ENCODE data around the gene TALDO1. TPM values are rescaled to one million over a fixed set of nuclear protein-coding genes. Genes with fewer than 3 reads are reported as not detected.

The TALDO1 gene
- total RNA-seq, 4 donors from 2014 or later, result 140 to 175 (median 149) TPM

DNA sequence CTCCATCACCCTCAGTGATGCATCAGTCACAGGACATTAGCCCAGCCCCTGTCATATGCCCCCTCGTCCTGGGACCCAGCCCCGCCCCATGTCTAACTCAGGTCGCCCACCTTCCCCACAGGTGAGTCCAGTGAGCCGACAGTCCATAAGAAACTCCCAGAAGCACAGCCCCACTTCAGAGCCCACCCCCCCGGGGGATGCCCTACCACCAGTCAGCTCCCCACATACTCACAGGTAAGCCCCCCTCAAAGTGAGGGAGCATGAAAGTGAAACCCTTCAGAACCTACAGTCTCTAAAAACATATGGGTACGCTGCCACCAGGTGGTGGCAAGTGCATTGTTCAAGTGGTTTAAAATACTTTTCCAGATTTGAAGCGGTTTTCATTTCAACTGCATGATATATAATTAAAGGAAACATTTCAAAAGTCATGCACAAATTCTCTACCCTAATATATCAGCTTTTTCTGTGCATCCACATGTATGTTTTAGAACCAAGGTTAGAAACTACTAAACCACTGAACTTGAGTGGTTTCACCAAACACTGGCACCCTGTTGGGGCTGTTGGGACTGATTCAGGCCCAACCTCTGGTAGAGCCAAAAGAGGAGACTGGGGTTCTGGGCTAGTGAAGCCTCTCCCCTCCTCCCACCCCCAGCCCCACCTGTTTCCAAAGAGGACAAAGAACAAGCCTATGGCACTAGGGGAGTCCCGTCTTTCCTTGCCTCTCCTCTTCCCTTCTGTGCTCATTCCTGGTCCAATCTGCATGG, 24.0 kb upstream of the TALDO1 start:
- TF ChIP-seq POLR2A (IDR thresholded peaks at IDR 0.05), result no peak
- TF ChIP-seq, protein P1, sequence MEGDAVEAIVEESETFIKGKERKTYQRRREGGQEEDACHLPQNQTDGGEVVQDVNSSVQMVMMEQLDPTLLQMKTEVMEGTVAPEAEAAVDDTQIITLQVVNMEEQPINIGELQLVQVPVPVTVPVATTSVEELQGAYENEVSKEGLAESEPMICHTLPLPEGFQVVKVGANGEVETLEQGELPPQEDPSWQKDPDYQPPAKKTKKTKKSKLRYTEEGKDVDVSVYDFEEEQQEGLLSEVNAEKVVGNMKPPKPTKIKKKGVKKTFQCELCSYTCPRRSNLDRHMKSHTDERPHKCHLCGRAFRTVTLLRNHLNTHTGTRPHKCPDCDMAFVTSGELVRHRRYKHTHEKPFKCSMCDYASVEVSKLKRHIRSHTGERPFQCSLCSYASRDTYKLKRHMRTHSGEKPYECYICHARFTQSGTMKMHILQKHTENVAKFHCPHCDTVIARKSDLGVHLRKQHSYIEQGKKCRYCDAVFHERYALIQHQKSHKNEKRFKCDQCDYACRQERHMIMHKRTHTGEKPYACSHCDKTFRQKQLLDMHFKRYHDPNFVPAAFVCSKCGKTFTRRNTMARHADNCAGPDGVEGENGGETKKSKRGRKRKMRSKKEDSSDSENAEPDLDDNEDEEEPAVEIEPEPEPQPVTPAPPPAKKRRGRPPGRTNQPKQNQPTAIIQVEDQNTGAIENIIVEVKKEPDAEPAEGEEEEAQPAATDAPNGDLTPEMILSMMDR (IDR thresholded peaks at IDR 0.05), result peak; percentile 50 to 85 (median 80)
- peak in 2 of 3 donors; percentile 59 to 84 for DNase-seq
- Histone ChIP-seq H3K36me3 (peaks cover 0 to 31% (median 0%) of the 10 kb centered on the region in 3 donors), H3K4me3 (no peak overlapping the region), H3K27me3 (peaks cover 0 to 5% of the 10 kb centered on the region in 2 donors), H3K9me3 (no peaks in the 10 kb centered on the region), H3K4me1 (peaks cover 3 to 86% (median 36%) of the 10 kb centered on the region in 4 donors), H3K27ac (no peak overlapping the region)

DNA sequence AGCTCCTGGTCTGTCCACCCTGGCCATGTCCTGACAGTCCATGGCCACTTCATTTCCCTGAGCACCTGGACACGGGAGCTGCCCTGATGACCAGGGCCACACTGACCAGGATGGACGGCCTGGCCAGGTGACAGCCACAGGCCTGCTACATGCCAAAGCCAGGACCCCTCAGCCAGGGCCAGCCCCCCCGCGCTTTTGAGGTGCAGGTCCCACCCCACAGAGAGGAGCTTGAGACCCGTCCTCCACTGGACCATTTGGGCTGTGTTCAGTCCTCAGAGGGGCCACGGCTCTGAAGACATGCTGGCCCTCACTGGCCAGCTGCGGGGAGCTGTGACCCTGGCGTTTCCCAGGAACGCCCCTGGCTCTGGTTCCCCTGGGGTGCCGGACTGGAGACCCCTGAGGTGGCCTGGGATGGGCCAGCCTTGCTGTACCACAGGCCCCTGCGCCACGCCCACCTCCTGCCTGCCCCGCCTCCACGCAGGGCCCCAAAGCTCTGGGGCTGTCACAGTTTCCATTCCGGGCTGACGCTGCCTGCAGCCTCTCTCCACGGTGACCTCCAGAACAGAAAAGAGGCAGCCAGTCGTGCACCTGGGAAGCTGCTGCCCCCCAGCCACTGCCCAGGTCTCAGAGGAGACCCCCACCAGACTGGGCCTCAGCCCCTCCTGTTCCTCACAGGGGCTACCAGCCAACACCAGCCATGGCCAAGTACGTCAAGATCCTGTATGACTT, 23.1 kb upstream of the TALDO1 start:
- H3K27ac ChIP-seq, result no peak overlapping the region
- no peak overlapping the region for H3K4me3 ChIP-seq
- DNase-seq, result no peak
- H3K27me3 ChIP-seq, result peaks cover 0 to 5% of the 10 kb centered on the region in 2 donors
- peaks cover 0 to 31% (median 0%) of the 10 kb centered on the region in 3 donors for H3K36me3 ChIP-seq
- no peak for TF ChIP-seq POLR2A (IDR thresholded peaks at IDR 0.05)
- TF ChIP-seq, protein P1 (IDR thresholded peaks at IDR 0.05), result no peak
- H3K4me1 ChIP-seq, result peaks cover 3 to 89% (median 36%) of the 10 kb centered on the region in 4 donors
- H3K9me3 ChIP-seq, result no peaks in the 10 kb centered on the region

DNA sequence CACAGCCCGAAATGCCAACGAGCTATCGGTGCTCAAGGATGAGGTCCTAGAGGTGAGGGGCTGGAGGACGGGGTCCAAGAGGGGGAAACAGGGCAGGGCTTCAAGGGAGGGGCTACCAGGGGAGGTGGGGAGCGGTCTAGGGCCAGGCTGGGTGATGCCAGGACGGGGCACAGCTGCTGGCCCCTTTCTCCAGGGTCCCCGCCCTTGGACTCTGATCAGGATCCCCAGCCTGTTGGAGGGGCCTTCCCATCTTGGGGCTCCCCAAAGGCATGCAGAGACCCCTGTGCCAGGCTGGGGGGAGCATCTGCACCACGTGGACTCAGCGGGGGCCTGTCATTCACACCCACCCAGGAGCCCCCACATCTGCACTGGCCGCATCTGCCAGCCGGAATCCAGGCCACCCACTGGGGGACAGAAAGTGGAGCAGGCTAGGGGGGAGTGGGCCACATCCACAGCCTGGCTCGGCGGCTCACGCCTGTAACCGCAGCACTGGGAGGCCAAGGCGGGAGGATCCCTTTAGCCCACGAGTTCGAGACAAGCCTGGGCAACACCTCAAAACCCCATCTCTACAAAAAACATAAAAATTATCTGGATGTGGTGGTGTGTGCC, 22.4 kb upstream of the TALDO1 start:
- DNase-seq, result no peak
- Histone ChIP-seq H3K27me3 (peaks cover 0 to 5% of the 10 kb centered on the region in 2 donors), H3K4me1 (peaks cover 3 to 85% (median 36%) of the 10 kb centered on the region in 4 donors), H3K27ac (no peak overlapping the region), H3K36me3 (peaks cover 0 to 29% (median 0%) of the 10 kb centered on the region in 3 donors), H3K4me3 (no peak overlapping the region), H3K9me3 (no peaks in the 10 kb centered on the region)
- TF ChIP-seq POLR2A (IDR thresholded peaks at IDR 0.05), result no peak
- TF ChIP-seq, protein P1 (IDR thresholded peaks at IDR 0.05), result no peak

DNA sequence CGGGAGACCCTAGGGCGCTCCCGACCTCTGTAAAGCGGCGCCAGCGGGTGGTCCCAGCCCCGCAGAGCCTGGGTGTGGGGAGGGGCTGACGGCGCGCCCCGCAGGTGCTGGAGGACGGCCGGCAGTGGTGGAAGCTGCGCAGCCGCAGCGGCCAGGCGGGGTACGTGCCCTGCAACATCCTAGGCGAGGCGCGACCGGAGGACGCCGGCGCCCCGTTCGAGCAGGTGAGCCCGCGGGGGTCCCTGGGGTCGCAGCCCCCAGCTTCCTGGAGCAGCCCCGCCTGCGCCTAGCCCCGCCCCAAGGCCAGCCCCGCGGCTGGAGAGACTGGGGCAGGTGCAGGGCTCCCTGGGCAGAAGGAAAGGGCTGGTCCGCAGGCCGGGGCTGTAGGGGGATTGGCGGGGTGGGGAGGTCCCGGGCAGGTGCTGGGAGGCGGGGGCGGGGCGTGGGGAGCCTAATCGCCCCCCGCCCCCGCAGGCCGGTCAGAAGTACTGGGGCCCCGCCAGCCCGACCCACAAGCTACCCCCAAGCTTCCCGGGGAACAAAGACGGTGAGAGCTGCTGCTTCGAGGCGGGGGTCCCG, 21.6 kb upstream of the TALDO1 start:
- peak overlapping the region; percentile 22 to 56 (median 42) for H3K4me3 ChIP-seq
- H3K36me3 ChIP-seq, result peaks cover 0 to 20% (median 0%) of the 10 kb centered on the region in 3 donors
- peaks cover 3 to 76% (median 34%) of the 10 kb centered on the region in 4 donors for H3K4me1 ChIP-seq
- peak in 1 of 3 donors; percentile 57 for DNase-seq
- TF ChIP-seq, protein P1 (IDR thresholded peaks at IDR 0.05), result no peak
- no peak for TF ChIP-seq POLR2A (IDR thresholded peaks at IDR 0.05)
- peaks cover 0 to 5% of the 10 kb centered on the region in 2 donors for H3K27me3 ChIP-seq
- H3K9me3 ChIP-seq, result no peaks in the 10 kb centered on the region
- peak overlapping the region; percentile 57 to 78 (median 68) for H3K27ac ChIP-seq
